HEK293 (cell line): Measurements from ENCODE around the gene MTOR.

Experiments used
- CTCF ChIA-PET: fragments of 350-600 bp; formaldehyde crosslinking; extraction: SDS; loops from one replicate; lab custom pipeline; 2021; ENCODE audit warnings: antibody characterized with exemption; lab: Yijun Ruan, JAX
- POLR2A ChIA-PET: fragments of 300-600 bp; formaldehyde crosslinking; extraction: SDS; loops from one replicate; lab custom pipeline; 2020; ENCODE audit warnings: antibody characterized with exemption, inconsistent platforms; lab: Yijun Ruan, JAX
- H3K27ac ChIP-seq: fragments of 200-500 bp; sonication (Bioruptor generic); 2 replicates; pipeline ENCODE4 v1.5.1; 2014; ENCODE audit warnings: low read depth, low read length, control low read depth, inconsistent platforms; ENCODE audit errors: extremely low read depth
- H3K36me3 ChIP-seq, 2 experiments: fragments of 200-500 bp in 1 of 2; sonication (Bioruptor generic) in 1 of 2; 1 replicate in 1 of 2; 2 replicates in 1 of 2; pipeline ENCODE4 v1.5.1; 2014 to 2017; ENCODE audit warnings: inconsistent platforms in 2 of 2, low read length in 2 of 2; ENCODE audit not compliant: control insufficient read depth in 2 of 2, insufficient read depth in 1 of 2
- H3K4me1 ChIP-seq: fragments of 200-500 bp; sonication (Bioruptor generic); 2 replicates; pipeline ENCODE4 v1.5.1; 2014; ENCODE audit warnings: mild to moderate bottlenecking, low read length, inconsistent platforms; ENCODE audit not compliant: control insufficient read depth, insufficient read depth
- H3K4me3 ChIP-seq: 2 replicates; pipeline ENCODE4 v1.5.1; 2011; ENCODE audit warnings: low read depth, mild to moderate bottlenecking, control low read depth, low read length, moderate library complexity
- H3K9me3 ChIP-seq: fragments of 200-500 bp; sonication (Bioruptor generic); 2 replicates; pipeline ENCODE4 v1.5.1; 2014; ENCODE audit warnings: low read depth, low read length, inconsistent platforms; ENCODE audit not compliant: control insufficient read depth, insufficient read depth
- CTCF ChIP-seq: fragments of 450-650 bp; formaldehyde crosslinking; IDR thresholded peaks from 2 replicates; pipeline ENCODE4 v1.5.1; 2016; ENCODE audit warnings: missing biosample characterization, missing genetic modification characterization
- ELK4 ChIP-seq: IDR thresholded peaks from 2 replicates; pipeline ENCODE4 v1.6.1; 2011; ENCODE audit warnings: mild to moderate bottlenecking, low read depth, low read length, borderline replicate concordance
- KLF16 ChIP-seq: fragments of 450-650 bp; formaldehyde crosslinking; IDR thresholded peaks from 2 replicates; pipeline ENCODE4 v1.5.1; 2017; ENCODE audit warnings: missing biosample characterization, missing genetic modification characterization
- SCRT2 ChIP-seq: fragments of 450-650 bp; formaldehyde crosslinking; IDR thresholded peaks from 2 replicates; pipeline ENCODE4 v1.5.1; 2016; ENCODE audit warnings: missing biosample characterization, missing genetic modification characterization
- SP2 ChIP-seq: fragments of 450-650 bp; formaldehyde crosslinking; IDR thresholded peaks from 2 replicates; pipeline ENCODE4 v1.5.1; 2016; ENCODE audit warnings: missing biosample characterization, missing genetic modification characterization
- ZBTB1 ChIP-seq: fragments of 450-650 bp; formaldehyde crosslinking; IDR thresholded peaks from 2 replicates; pipeline ENCODE4 v1.5.1; 2016; ENCODE audit warnings: missing biosample characterization, missing genetic modification characterization
- ZNF132 ChIP-seq: fragments of 450-650 bp; formaldehyde crosslinking; IDR thresholded peaks from 2 replicates; pipeline ENCODE4 v1.5.1; 2017; ENCODE audit warnings: missing biosample characterization, missing genetic modification characterization, borderline replicate concordance
- ZNF175 ChIP-seq: fragments of 450-650 bp; formaldehyde crosslinking; IDR thresholded peaks from 2 replicates; pipeline ENCODE4 v1.5.1; 2016; ENCODE audit warnings: missing biosample characterization, missing genetic modification characterization
- ZNF221 ChIP-seq: fragments of 450-650 bp; formaldehyde crosslinking; IDR thresholded peaks from 2 replicates; pipeline ENCODE4 v1.5.1; 2017; ENCODE audit warnings: missing biosample characterization, missing genetic modification characterization, borderline replicate concordance
- ZNF37A ChIP-seq: fragments of 450-650 bp; IDR thresholded peaks from 2 replicates; pipeline ENCODE4 v1.5.1; 2018; ENCODE audit warnings: missing biosample characterization, missing genetic modification characterization
- ZNF426 ChIP-seq: fragments of 450-650 bp; formaldehyde crosslinking; IDR thresholded peaks from 2 replicates; pipeline ENCODE4 v1.5.1; 2017; ENCODE audit warnings: missing biosample characterization, missing genetic modification characterization, mild to moderate bottlenecking, inconsistent platforms, moderate library complexity
- ZNF558 ChIP-seq: fragments of 450-650 bp; formaldehyde crosslinking; IDR thresholded peaks from 2 replicates; pipeline ENCODE4 v1.5.1; 2016; ENCODE audit warnings: missing biosample characterization, missing genetic modification characterization
- ZNF596 ChIP-seq: fragments of 450-650 bp; IDR thresholded peaks from 2 replicates; pipeline ENCODE4 v1.5.0; 2018; ENCODE audit warnings: missing biosample characterization, mild to moderate bottlenecking, missing genetic modification characterization, moderate library complexity
- ZNF664 ChIP-seq: fragments of 450-650 bp; formaldehyde crosslinking; IDR thresholded peaks from 2 replicates; pipeline ENCODE4 v1.5.1; 2016; ENCODE audit warnings: missing biosample characterization, missing genetic modification characterization
- ZNF76 ChIP-seq: fragments of 450-650 bp; formaldehyde crosslinking; IDR thresholded peaks from 2 replicates; pipeline ENCODE4; 2016; ENCODE audit warnings: low read depth, missing biosample characterization, missing genetic modification characterization, borderline replicate concordance
- ZNF791 ChIP-seq: fragments of 450-650 bp; formaldehyde crosslinking; IDR thresholded peaks from 2 replicates; pipeline ENCODE4 v1.5.1; 2016; ENCODE audit warnings: missing biosample characterization, missing genetic modification characterization
- TF ChIP-seq, protein P1 (sequence below): fragments of 450-650 bp; formaldehyde crosslinking; IDR thresholded peaks from 2 replicates; pipeline ENCODE4 v1.5.1; 2016; ENCODE audit warnings: missing biosample characterization, missing genetic modification characterization
- TF ChIP-seq, protein P2 (sequence below): fragments of 450-650 bp; formaldehyde crosslinking; IDR thresholded peaks from 2 replicates; pipeline ENCODE4 v1.5.1; 2016; ENCODE audit warnings: missing biosample characterization, missing genetic modification characterization

Gene MTOR

GRCh38 chr1:11132563-11133293 is 129.6 kb downstream of the MTOR start (continued):
- TF ChIP-seq ZNF596, result no peak
- TF ChIP-seq ZNF664 (tag by site-specific recombination), result no peak

- Histone ChIP-seq H3K9me3 (no peaks in the 10 kb centered on the region), H3K27ac (no peak overlapping the region), H3K4me1 (peaks cover 4% of the 10 kb centered on the region; the same call in 1 of the 2 replicates), H3K4me3 (no peak overlapping the region), H3K36me3 (peaks cover 15 to 91% of the 10 kb centered on the region in 2 experiments)
- ChIA-PET CTCF (interaction anchor here (0.5 kb wide), 1 partner anchor 65 kb away, joined by 3 read pairs; no protein-coding TSS in a partner anchor), POLR2A (interaction anchor here (0.5 kb wide), 1 partner anchor 524 kb away, joined by 4 read pairs; no protein-coding TSS in a partner anchor)
- no peak for TF ChIP-seq SCRT2 (tag by site-specific recombination)
- no peak for TF ChIP-seq CTCF (tag by site-specific recombination)
These were observed 130.5 kb downstream of the MTOR start for GRCh38 chr1:11131816-11132215.

DNA sequence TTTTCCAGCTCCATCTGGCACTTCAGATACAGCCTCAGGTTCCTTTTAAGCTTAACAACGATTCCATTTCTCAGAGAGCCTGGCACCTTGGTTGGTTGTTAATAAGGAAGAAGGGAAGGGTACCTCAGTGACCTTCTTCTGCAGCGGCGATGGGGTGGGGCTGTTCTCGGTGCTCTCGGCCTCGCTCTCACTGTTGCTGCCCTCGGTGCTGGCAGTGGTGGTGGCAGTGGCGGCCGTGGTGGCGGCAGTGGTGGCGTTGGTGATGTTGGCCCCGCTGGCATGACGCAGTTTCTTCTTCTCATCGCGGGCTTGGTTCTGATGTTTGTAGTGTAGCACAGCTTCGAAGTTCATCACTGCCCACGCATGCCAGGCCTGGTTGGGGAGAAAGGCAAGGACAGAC is 131.9 kb downstream of the MTOR start:
- Histone ChIP-seq H3K36me3 (peaks cover 16 to 96% of the 10 kb centered on the region in 2 experiments), H3K27ac (no peak overlapping the region), H3K4me3 (no peak overlapping the region), H3K4me1 (peaks cover 4% of the 10 kb centered on the region; the same call in 1 of the 2 replicates), H3K9me3 (no peaks in the 10 kb centered on the region)
- ChIA-PET POLR2A (interaction anchor here (0.6 kb wide), 1 partner anchor 56 kb away, joined by 3 read pairs; no protein-coding TSS in a partner anchor), CTCF (no interaction called here)
- TF ChIP-seq ZNF175 (tag by site-specific recombination) (no peak), ZNF221 (tag by site-specific recombination) (no peak), ZNF76 (tag by site-specific recombination) (no peak), ZNF558 (tag by site-specific recombination) (no peak), ZNF791 (no peak), ZNF132 (tag by site-specific recombination) (no peak), ELK4 (no peak), ZNF37A (tag by site-specific recombination) (no peak), KLF16 (tag by site-specific recombination) (no peak), ZBTB1 (tag by site-specific recombination) (no peak), SP2 (tag by site-specific recombination) (no peak), ZNF426 (tag by site-specific recombination) (no peak)
- TF ChIP-seq, protein P1, sequence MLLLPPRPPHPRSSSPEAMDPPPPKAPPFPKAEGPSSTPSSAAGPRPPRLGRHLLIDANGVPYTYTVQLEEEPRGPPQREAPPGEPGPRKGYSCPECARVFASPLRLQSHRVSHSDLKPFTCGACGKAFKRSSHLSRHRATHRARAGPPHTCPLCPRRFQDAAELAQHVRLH, result no peak
- TF ChIP-seq, protein P2, sequence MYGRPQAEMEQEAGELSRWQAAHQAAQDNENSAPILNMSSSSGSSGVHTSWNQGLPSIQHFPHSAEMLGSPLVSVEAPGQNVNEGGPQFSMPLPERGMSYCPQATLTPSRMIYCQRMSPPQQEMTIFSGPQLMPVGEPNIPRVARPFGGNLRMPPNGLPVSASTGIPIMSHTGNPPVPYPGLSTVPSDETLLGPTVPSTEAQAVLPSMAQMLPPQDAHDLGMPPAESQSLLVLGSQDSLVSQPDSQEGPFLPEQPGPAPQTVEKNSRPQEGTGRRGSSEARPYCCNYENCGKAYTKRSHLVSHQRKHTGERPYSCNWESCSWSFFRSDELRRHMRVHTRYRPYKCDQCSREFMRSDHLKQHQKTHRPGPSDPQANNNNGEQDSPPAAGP (tag by site-specific recombination), result no peak
